ENCODE results near the gene EPS8L3. TPM values are rescaled to one million over a fixed set of nuclear protein-coding genes. Genes with fewer than 3 reads are reported as not detected.

Gene EPS8L3
- total RNA-seq, 1 donor from 2014 or later, result not detected

DNA sequence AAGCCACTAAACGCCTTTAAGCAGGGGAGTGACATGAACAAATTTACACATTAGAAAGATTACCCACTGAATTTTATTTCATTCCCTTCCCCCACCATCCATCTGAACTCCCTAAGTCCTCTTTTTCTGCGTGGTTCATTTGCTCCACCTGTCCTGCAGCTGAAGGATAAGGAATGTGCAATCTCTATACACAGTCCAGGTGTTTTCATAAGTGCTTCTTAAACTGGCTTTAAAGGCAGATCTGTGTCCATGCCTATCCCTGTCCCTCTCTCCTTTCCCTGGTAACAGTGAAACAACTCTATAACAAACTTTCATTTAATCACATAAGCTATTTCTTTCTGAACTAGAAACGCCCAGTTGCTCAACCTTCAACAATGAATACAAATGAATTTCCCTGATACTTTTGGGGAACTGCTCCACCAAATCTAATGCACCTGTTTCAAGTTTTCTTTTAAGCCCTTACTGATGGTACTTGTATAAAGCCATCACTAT, 31.3 kb downstream of the EPS8L3 start:
- H3K27ac Mint-ChIP-seq (ENCODE audit: unreplicated experiment), result no peak overlapping the region
- peaks cover 8% of the 10 kb centered on the region for H3K36me3 Mint-ChIP-seq (ENCODE audit: low read depth)
- no peaks in the 10 kb centered on the region for H3K9me3 Mint-ChIP-seq
- DNase-seq (ENCODE audit: low read depth, low spot score), result no peak
- TF ChIP-seq, protein P1, sequence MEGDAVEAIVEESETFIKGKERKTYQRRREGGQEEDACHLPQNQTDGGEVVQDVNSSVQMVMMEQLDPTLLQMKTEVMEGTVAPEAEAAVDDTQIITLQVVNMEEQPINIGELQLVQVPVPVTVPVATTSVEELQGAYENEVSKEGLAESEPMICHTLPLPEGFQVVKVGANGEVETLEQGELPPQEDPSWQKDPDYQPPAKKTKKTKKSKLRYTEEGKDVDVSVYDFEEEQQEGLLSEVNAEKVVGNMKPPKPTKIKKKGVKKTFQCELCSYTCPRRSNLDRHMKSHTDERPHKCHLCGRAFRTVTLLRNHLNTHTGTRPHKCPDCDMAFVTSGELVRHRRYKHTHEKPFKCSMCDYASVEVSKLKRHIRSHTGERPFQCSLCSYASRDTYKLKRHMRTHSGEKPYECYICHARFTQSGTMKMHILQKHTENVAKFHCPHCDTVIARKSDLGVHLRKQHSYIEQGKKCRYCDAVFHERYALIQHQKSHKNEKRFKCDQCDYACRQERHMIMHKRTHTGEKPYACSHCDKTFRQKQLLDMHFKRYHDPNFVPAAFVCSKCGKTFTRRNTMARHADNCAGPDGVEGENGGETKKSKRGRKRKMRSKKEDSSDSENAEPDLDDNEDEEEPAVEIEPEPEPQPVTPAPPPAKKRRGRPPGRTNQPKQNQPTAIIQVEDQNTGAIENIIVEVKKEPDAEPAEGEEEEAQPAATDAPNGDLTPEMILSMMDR (conservative IDR thresholded peaks at IDR 0.05), result no peak
- no peaks in the 10 kb centered on the region for H3K27me3 Mint-ChIP-seq (ENCODE audit: low read depth)
- H3K4me3 Mint-ChIP-seq, result no peak overlapping the region
- peaks cover 8% of the 10 kb centered on the region for H3K4me1 Mint-ChIP-seq

DNA sequence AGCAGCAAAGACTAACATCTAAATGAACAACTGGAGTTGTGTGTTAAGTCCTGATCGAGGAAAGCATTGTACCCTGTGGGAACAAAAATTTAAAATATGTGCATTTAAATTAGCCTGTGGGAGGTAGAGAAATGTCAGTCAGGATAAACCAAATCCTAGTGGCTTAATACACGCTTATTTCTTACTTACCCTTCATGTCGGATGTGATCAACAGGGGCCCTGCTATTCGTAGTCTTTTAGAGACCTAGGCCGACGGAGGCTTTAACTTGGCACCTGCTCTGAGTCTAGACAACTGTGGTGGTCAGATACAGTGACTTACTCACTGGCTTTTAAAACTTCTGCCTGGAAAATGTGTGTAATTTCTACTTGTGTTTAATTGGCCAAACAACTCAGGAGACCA, 33.1 kb downstream of the EPS8L3 start:
- H3K4me3 Mint-ChIP-seq, result no peak overlapping the region
- DNase-seq (ENCODE audit: low read depth, low spot score), result no peak
- H3K27me3 Mint-ChIP-seq (ENCODE audit: low read depth), result no peaks in the 10 kb centered on the region
- H3K4me1 Mint-ChIP-seq, result peaks cover 8% of the 10 kb centered on the region
- H3K27ac Mint-ChIP-seq (ENCODE audit: unreplicated experiment), result peak overlapping the region; percentile 21
- peaks cover 2% of the 10 kb centered on the region for H3K9me3 Mint-ChIP-seq
- TF ChIP-seq, protein P1 (conservative IDR thresholded peaks at IDR 0.05), result no peak
- peaks cover 4% of the 10 kb centered on the region for H3K36me3 Mint-ChIP-seq (ENCODE audit: low read depth)

DNA sequence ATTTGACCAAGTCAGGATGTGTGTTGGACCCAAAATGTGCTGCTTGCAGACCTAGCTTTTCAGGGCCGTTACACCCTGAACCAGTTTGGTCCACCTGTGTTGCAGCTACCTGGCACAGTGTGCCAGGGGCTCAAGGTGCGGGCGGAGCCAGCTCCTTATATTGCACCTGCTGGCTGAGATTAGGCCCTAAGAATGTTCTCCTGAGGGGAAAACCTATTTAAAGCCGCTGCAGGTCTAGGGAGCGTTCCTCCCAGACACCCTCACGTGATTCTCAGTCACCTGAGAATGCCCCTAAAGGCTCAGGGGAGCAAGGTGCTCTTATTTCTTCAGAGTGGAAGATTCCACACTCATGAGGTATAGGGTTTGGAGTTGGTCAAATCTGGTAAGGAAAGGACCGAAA, 34.9 kb downstream of the EPS8L3 start:
- no peak for DNase-seq (ENCODE audit: low read depth, low spot score)
- Mint-ChIP-seq H3K4me3 (no peak overlapping the region), H3K9me3 (peaks cover 2% of the 10 kb centered on the region), H3K36me3 (ENCODE audit: low read depth) (no peaks in the 10 kb centered on the region), H3K27ac (ENCODE audit: unreplicated experiment) (no peak overlapping the region), H3K4me1 (peaks cover 8% of the 10 kb centered on the region), H3K27me3 (ENCODE audit: low read depth) (no peaks in the 10 kb centered on the region)
- TF ChIP-seq, protein P1 (conservative IDR thresholded peaks at IDR 0.05), result no peak

DNA sequence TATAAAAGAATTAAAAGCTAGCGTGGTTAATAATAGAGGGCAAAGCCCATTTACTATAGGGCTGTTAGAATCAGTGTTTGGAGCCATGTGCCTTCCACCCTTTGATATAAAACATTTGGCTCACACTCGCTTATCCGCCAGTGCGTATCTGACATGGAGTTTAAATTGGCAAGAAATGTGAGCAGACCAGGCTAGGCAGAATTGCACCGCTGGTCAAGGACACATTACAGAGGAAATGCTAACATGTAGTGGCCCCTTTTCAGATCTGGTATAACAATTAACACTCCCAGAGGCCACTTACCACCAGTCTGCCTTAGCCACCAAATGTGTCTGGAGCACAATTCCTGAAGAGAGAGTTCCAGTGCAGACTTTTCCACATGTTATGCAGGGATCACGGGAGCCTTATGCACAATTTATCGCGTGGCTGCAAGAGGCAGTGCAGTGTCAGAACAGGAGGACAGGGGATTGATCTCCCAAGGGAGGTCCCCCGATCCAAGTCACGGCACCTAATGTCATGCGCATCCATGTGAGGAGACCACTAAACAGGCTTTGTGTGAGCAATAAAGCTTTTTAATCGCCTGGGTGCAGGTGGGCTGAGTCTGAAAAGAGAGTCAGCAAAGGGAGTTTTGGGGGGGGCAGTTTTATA, 36.9 kb downstream of the EPS8L3 start:
- no peak overlapping the region for H3K27ac Mint-ChIP-seq (ENCODE audit: unreplicated experiment)
- no peaks in the 10 kb centered on the region for H3K36me3 Mint-ChIP-seq (ENCODE audit: low read depth)
- no peak for DNase-seq (ENCODE audit: low read depth, low spot score)

DNA sequence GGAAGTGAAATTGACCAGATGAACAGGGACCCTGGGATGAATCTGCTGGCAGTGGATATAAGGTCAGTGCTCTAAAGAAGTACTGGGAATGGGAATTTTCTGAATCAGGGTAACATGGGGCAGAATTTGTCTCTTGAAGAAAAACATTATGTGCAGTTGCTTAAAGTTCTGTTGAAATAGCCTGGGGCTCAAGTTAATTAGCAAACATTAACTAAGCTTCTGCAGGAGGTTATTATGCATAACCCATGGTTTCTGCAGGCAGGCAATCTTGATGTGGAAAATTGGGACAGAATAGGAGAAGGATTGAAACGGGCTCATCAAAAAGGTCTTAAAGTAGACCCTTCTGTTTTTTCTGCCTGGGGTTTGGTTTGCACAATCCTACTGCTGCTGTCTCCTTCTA, 37.7 kb downstream of the EPS8L3 start:
- Mint-ChIP-seq H3K27ac (ENCODE audit: unreplicated experiment) (no peak overlapping the region), H3K9me3 (peaks cover 2% of the 10 kb centered on the region), H3K4me3 (no peak overlapping the region), H3K4me1 (peaks cover 8% of the 10 kb centered on the region), H3K27me3 (ENCODE audit: low read depth) (no peaks in the 10 kb centered on the region), H3K36me3 (ENCODE audit: low read depth) (no peaks in the 10 kb centered on the region)
- no peak for DNase-seq (ENCODE audit: low read depth, low spot score)
- TF ChIP-seq, protein P1 (conservative IDR thresholded peaks at IDR 0.05), result no peak

More for the DNA sequence above, 36.9 kb downstream of the EPS8L3 start:
- Mint-ChIP-seq H3K4me3 (no peak overlapping the region), H3K9me3 (peaks cover 2% of the 10 kb centered on the region), H3K27me3 (ENCODE audit: low read depth) (no peaks in the 10 kb centered on the region), H3K4me1 (peaks cover 8% of the 10 kb centered on the region)
- TF ChIP-seq, protein P1 (conservative IDR thresholded peaks at IDR 0.05), result no peak

Measured in neural crest cell (in vitro differentiated cells).